HG03045 (cell line): ENCODE measurements around the gene ZNF428.
"Not testable (repeated sequence)": the region's sequence is repeated elsewhere in the genome, so short reads cannot be mapped to it uniquely, and the experiment has no call there.

Experiments
- ATAC-seq: cut with Tn5 transposase; IDR thresholded peaks from one replicate; pipeline ENCODE4 v1.9.1; 2021; ENCODE audit warnings: mild to moderate bottlenecking, moderate library complexity; ENCODE audit not compliant: unreplicated experiment

Gene ZNF428

GRCh38 chr19:43619262-43620060, at the start of gene ZNF428:
TSS of gene ZNF428 (minus strand) at chr19:43619629. CDS start at chr19:43614304, 5,325 bp downstream.
- ATAC-seq = peak; percentile 80

- ATAC-seq = peak; percentile 84
These were observed 49.1 kb upstream of the ZNF428 start for GRCh38 chr19:43668406-43669109.

DNA sequence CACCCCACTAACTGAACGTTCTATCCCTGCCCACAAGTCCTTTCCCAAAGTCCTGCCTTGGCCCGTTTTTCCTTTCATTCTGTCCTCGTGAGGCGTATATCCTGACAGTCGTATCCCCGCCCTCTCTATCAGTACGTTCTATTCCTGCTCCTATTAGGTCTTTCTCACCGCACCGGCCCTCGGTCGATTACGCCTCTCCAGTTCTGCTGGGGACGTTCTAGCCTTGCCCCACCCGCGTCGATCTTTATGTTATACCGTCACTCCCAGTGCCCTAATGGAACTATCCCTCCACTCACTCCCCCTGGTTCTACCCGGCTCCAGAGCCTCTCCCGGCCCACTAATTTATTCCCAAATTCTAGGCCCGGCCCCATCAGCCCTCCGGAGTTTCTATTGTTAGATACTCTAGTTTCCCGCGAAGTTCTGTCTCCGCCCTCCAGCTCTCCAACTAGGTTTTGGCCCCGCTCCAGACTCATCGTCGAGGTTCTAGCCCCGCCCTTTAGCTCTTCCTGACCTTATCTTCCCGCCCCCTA, 48.5 kb upstream of the ZNF428 start:
- ATAC-seq = no peak

DNA sequence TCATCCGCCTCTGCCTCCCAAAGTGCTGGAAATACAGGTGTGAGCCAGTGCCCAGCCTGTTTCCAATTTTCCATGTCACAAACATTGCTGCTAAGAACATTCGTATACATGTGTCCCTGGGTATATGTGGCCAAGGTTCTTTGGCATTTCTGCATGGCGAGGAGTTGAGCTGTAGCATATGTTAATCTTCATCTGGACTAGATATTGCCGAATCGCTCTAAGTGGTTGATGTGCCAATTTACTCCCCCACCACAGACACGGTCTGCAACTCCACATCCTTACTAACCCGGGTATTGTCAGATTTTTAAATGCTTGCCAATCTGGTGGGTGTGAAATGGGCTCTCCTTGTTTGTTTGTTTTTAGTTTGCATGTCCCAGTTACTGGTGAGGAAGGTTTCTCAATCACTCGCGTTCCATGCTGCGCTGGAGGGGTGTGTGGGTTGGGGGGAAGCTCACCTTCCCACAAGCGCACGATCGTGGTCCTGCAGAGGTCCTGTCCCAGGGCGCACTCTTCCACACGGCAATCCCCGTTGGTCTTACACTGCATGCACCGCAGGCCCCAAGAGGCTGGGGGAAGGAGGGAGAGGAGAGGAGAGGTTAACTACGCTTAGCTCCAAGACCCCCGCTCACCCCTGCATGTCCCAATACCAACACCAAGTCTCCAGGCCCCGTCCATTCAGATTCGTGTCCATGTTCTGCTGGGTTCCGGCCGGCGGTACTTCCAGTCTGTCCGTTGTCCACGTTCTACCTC, 47.9 kb upstream of the ZNF428 start:
- no peak for ATAC-seq

GRCh38 chr19:43664018-43664417, 44.6 kb upstream of the ZNF428 start:
- no peak for ATAC-seq

DNA sequence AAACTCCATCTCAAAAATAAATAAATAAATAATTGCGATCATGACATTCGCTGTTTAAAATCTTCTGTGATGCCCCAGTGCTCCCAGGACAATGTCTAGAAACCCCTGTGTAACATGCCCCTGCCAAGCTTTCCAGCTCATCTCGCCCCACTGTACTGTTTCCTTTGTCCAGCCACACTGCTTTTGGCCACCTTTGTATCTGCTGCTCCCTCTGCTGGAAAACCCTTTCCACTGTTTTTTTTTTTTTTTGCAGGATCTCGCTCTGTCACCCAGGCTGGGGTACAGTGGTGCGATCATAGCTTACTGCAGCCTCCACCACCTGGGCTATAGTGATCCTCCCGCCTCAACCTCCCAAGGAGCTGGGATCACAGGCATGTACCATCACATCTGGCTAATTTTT, 43.1 kb upstream of the ZNF428 start:
- ATAC-seq = no peak

DNA sequence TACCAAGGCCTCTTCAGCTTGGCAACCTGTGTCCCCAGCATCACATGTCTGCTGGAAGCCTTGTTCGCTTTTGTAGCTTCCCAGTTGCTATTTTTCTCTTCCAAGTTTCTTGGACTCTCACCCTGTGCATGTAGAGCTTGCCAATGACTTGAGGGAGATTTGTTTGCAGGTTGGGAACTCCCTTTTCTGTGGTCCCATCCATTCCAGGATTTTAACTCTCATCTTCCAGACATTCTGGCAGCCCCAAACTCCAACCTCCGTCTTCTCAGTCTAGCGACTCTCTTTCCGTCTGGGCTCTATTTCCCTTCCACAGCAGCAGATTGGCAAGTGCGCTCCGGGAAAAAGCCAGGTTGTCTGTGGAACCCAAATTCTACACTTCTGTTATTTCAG, 41.5 kb upstream of the ZNF428 start:
- ATAC-seq = no peak

- no peak for ATAC-seq
These were observed 41.0 kb upstream of the ZNF428 start for GRCh38 chr19:43660301-43660970.

- ATAC-seq = no peak
These were observed 39.1 kb upstream of the ZNF428 start for GRCh38 chr19:43658494-43658893.

GRCh38 chr19:43658001-43658400, 38.6 kb upstream of the ZNF428 start:
- no peak for ATAC-seq

DNA sequence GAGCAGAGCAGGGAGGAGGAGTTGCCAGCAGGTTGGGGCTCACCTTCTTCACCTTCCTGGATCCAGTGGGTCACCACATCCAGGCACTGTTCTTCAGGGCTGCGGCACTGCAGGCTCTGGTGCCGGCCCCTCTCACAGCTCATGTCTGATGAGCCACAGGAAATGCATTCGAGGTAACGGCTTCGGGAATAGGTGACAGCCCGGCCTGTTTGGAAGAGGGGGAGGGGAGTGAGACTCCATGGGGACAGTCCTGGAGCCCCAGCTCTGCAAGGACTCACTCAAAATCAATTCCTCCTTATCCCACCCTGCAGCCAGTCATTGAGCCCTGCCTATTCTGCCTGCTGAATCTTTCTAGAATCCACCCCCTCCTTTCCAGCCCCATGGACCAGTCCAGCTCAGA, 37.0 kb upstream of the ZNF428 start:
- no peak for ATAC-seq

DNA sequence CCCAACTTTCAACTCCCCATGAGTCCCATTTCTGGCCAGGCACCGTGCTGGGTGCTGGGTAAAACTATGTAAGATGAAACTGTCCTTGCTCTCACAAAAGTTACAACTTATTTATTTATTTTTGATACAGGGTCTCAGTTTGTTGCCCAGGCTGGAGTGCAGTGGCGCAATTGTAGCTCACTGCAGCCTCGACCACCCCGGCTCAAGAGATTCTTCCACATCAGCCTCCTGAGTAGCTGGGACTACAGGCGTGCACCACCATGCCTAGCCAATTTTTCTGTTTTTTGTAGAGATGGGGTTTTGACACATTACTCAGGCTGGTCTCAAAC, 33.1 kb upstream of the ZNF428 start:
- ATAC-seq = no peak

- no peak for ATAC-seq
These were observed 32.5 kb upstream of the ZNF428 start for GRCh38 chr19:43651758-43652545.

- ATAC-seq = not testable (repeated sequence)
These were observed 30.8 kb upstream of the ZNF428 start for GRCh38 chr19:43650276-43650675.

DNA sequence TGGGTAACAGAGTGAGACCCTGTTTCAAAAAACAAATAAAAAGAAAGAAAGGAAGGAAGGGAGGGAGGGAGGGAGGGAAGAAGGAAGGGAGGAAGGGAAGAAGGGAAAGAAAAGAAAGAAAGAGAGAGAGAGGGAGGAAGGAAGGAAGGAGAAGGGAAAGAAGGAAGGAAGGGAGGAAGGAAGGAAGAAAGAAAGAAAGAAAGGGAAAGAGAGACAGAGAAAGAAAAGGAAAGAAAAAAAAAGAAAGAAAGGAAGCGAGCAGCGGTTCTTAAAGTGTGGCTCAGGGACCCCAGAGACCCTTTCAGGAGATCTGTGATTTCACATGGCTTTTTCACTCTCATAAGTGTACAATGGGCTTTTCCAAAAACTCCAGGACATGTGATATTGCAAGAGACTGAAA, 30.1 kb upstream of the ZNF428 start:
- ATAC-seq = no peak

GRCh38 chr19:43648633-43649032, 29.2 kb upstream of the ZNF428 start:
- ATAC-seq = no peak

DNA sequence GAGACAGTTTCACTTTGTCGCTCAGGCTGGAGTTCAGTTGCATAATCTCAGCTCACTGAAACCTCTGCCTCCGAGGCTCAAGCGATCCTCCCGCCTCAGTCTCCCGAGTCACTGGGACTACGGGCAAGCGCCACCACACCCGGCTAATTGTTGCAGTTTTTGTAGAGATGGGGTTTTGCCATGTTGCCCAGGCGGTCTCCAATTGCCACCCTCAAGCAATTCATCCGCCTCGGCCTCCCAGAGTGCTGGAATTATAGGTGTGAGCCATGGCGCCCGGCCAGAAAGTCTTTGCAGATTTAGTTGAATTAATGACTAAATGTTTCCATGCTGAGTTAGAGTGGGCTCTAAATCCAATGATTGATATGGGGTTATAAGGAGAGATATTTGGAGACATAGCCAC, 24.8 kb upstream of the ZNF428 start:
- no peak for ATAC-seq

GRCh38 chr19:43643326-43643725, 23.9 kb upstream of the ZNF428 start:
- ATAC-seq = no peak

GRCh38 chr19:43642531-43642930, 23.1 kb upstream of the ZNF428 start:
- ATAC-seq = no peak

- no peak for ATAC-seq
These were observed 21.9 kb upstream of the ZNF428 start for GRCh38 chr19:43641333-43641732.
